Fibroblast of pulmonary artery (primary cell): ENCODE results near the gene PRMT7.

Experiments
- DNase-seq: peaks from one replicate; pipeline ENCODE4 v3.0.0-alpha.2; 2010; ENCODE audit warnings: low read depth
- H3K4me3 ChIP-seq: replicated peaks from 2 replicates; pipeline ENCODE4 v1.5.1; 2011; ENCODE audit warnings: low read depth, mild to moderate bottlenecking, control low read depth, low read length, moderate library complexity
- CTCF ChIP-seq: IDR thresholded peaks from 2 replicates; pipeline ENCODE4 v1.5.1; 2011; ENCODE audit warnings: mild to moderate bottlenecking, control low read depth, low read length, inconsistent platforms; ENCODE audit errors: missing control alignments

The PRMT7 gene

GRCh38 chr16:68374246-68374805 lies 63.5 kb downstream of the PRMT7 start:
- no peak overlapping the region for H3K4me3 ChIP-seq
- no peak for TF ChIP-seq CTCF
- DNase-seq, result no peak

GRCh38 chr16:68374961-68375660 lies 64.3 kb downstream of the PRMT7 start:
- no peak overlapping the region for H3K4me3 ChIP-seq
- TF ChIP-seq CTCF, result no peak
- no peak for DNase-seq

- H3K4me3 ChIP-seq, result no peak overlapping the region
- no peak for TF ChIP-seq CTCF
- no peak for DNase-seq
These were observed 65.2 kb downstream of the PRMT7 start for GRCh38 chr16:68375801-68376536.

GRCh38 chr16:68376590-68376989 lies 65.8 kb downstream of the PRMT7 start:
- DNase-seq, result no peak
- TF ChIP-seq CTCF, result no peak
- no peak overlapping the region for H3K4me3 ChIP-seq

GRCh38 chr16:68377221-68377620 lies 66.4 kb downstream of the PRMT7 start:
- no peak for DNase-seq
- H3K4me3 ChIP-seq, result no peak overlapping the region
- no peak for TF ChIP-seq CTCF

- no peak overlapping the region for H3K4me3 ChIP-seq
- TF ChIP-seq CTCF, result no peak
- DNase-seq, result peak; percentile 38
These were observed 67.0 kb downstream of the PRMT7 start for GRCh38 chr16:68377667-68378393.
